HUES48 (cell line): ENCODE measurements around the gene PIGW.

Source experiments
- H3K27ac ChIP-seq: one replicate; pipeline ENCODE4 v1.7.0; 2013; ENCODE audit warnings: low read depth, low read length, inconsistent platforms
- H3K27me3 ChIP-seq: 2 replicates; pipeline ENCODE4 v1.6.1; 2013; ENCODE audit warnings: mild to moderate bottlenecking, low read length; ENCODE audit not compliant: control insufficient read depth, insufficient read depth
- H3K36me3 ChIP-seq: 2 replicates; pipeline ENCODE4 v1.6.1; 2013; ENCODE audit warnings: low read length; ENCODE audit not compliant: control insufficient read depth, insufficient read depth
- H3K4me1 ChIP-seq: 2 replicates; pipeline ENCODE4 v1.6.1; 2013; ENCODE audit warnings: mild to moderate bottlenecking, low read length; ENCODE audit not compliant: control insufficient read depth, insufficient read depth
- H3K4me3 ChIP-seq: 2 replicates; pipeline ENCODE4 v1.5.1; 2013; ENCODE audit warnings: mild to moderate bottlenecking, low read depth, low read length
- H3K9ac ChIP-seq: 2 replicates; pipeline ENCODE4 v1.6.1; 2013; ENCODE audit warnings: mild to moderate bottlenecking, low read depth, low read length, moderate library complexity
- H3K9me3 ChIP-seq: 2 replicates; pipeline ENCODE4 v1.6.1; 2013; ENCODE audit warnings: low read length; ENCODE audit not compliant: control insufficient read depth, insufficient read depth

PIGW gene

GRCh38 chr17:36529121-36529520 lies 5.7 kb upstream of the PIGW start:
- H3K4me1 ChIP-seq, result peaks cover 6% of the 10 kb centered on the region; the same call in 1 of the 2 replicates
- no peak overlapping the region for H3K4me3 ChIP-seq
- H3K9ac ChIP-seq, result no peak overlapping the region
- H3K9me3 ChIP-seq, result no peaks in the 10 kb centered on the region
- H3K27me3 ChIP-seq, result no peaks in the 10 kb centered on the region
- no peak overlapping the region for H3K27ac ChIP-seq
- peaks cover 94% of the 10 kb centered on the region for H3K36me3 ChIP-seq

- peaks cover 68% of the 10 kb centered on the region for H3K36me3 ChIP-seq
- no peak overlapping the region for H3K4me3 ChIP-seq
- no peak overlapping the region for H3K27ac ChIP-seq
- H3K9me3 ChIP-seq, result no peaks in the 10 kb centered on the region
- H3K27me3 ChIP-seq, result no peaks in the 10 kb centered on the region
- no peak overlapping the region for H3K9ac ChIP-seq
- H3K4me1 ChIP-seq, result peaks cover 8% of the 10 kb centered on the region; the same call in 1 of the 2 replicates
Measured at GRCh38 chr17:36532435-36532975, 2.3 kb upstream of the PIGW start.

- no peaks in the 10 kb centered on the region for H3K9me3 ChIP-seq
- H3K36me3 ChIP-seq, result peaks cover 68% of the 10 kb centered on the region
- peak overlapping the region; percentile 92 for H3K9ac ChIP-seq
- peak overlapping the region; percentile 98 for H3K27ac ChIP-seq
- H3K27me3 ChIP-seq, result no peaks in the 10 kb centered on the region
- H3K4me1 ChIP-seq, result peaks cover 8% of the 10 kb centered on the region; the same call in 1 of the 2 replicates
- H3K4me3 ChIP-seq, result peak overlapping the region; percentile 91
Measured at GRCh38 chr17:36533935-36534839, 600 bp upstream of the PIGW start.

GRCh38 chr17:36535669-36536081 lies 888 bp downstream of the PIGW start:
- Histone ChIP-seq H3K9ac (peak overlapping the region; percentile 92), H3K9me3 (no peaks in the 10 kb centered on the region), H3K36me3 (peaks cover 55% of the 10 kb centered on the region), H3K4me3 (peak overlapping the region; percentile 91), H3K27ac (peak overlapping the region; percentile 98), H3K4me1 (peaks cover 8% of the 10 kb centered on the region; the same call in 1 of the 2 replicates), H3K27me3 (no peaks in the 10 kb centered on the region)

GRCh38 chr17:36540696-36541095 lies 5.9 kb downstream of the PIGW start:
- Histone ChIP-seq H3K36me3 (peaks cover 24% of the 10 kb centered on the region), H3K9ac (no peak overlapping the region), H3K27ac (no peak overlapping the region)

GRCh38 chr17:36542755-36543154 lies 8.0 kb downstream of the PIGW start:
- peaks cover 15% of the 10 kb centered on the region for H3K36me3 ChIP-seq
- no peak overlapping the region for H3K4me3 ChIP-seq
- no peak overlapping the region for H3K9ac ChIP-seq
- peaks cover 14% of the 10 kb centered on the region for H3K4me1 ChIP-seq
- H3K9me3 ChIP-seq, result no peaks in the 10 kb centered on the region
- no peak overlapping the region for H3K27ac ChIP-seq
- no peaks in the 10 kb centered on the region for H3K27me3 ChIP-seq

More at GRCh38 chr17:36540696-36541095, 5.9 kb downstream of the PIGW start:
- peaks cover 2% of the 10 kb centered on the region; the same call in 1 of the 2 replicates for H3K4me1 ChIP-seq
- no peaks in the 10 kb centered on the region for H3K9me3 ChIP-seq
- no peak overlapping the region for H3K4me3 ChIP-seq
- no peaks in the 10 kb centered on the region for H3K27me3 ChIP-seq

- Histone ChIP-seq H3K9ac (peak overlapping the region; percentile 80), H3K4me1 (peaks cover 18% of the 10 kb centered on the region), H3K4me3 (peak overlapping the region; percentile 100), H3K9me3 (no peaks in the 10 kb centered on the region), H3K27ac (peak overlapping the region; percentile 98), H3K27me3 (no peaks in the 10 kb centered on the region), H3K36me3 (peaks cover 3% of the 10 kb centered on the region)
Measured at GRCh38 chr17:36544044-36544306, 9.2 kb downstream of the PIGW start.

- peak within 1 kb of the TSS; percentile 98 for H3K27ac ChIP-seq
- H3K4me1 ChIP-seq, result peaks cover 18% of the 10 kb centered on the region
- peak within 1 kb of the TSS; percentile 100 for H3K4me3 ChIP-seq
- H3K36me3 ChIP-seq, result no peaks in the 10 kb centered on the region
- no peaks in the 10 kb centered on the region for H3K27me3 ChIP-seq
- H3K9ac ChIP-seq, result peak within 1 kb of the TSS; percentile 91
- H3K9me3 ChIP-seq, result no peaks in the 10 kb centered on the region
Measured at GRCh38 chr17:36544307-36545076, 9.7 kb downstream of the PIGW start, which contains the start of gene GGNBP2. Gene GGNBP2, plus strand, starts transcription at chr17:36544919. Its CDS starts 806 bp downstream, at chr17:36545725.

GRCh38 chr17:36545077-36545464 lies 10.3 kb downstream of the PIGW start:
- Histone ChIP-seq H3K9ac (peak overlapping the region; percentile 85; the same call in 1 of the 2 replicates), H3K36me3 (no peaks in the 10 kb centered on the region), H3K27me3 (no peaks in the 10 kb centered on the region), H3K27ac (peak overlapping the region; percentile 98), H3K4me3 (peak overlapping the region; percentile 100), H3K4me1 (peaks cover 18% of the 10 kb centered on the region), H3K9me3 (no peaks in the 10 kb centered on the region)

GRCh38 chr17:36545465-36546417 lies 11.0 kb downstream of the PIGW start:
- Histone ChIP-seq H3K9ac (peak overlapping the region; percentile 91), H3K27me3 (no peaks in the 10 kb centered on the region), H3K4me1 (peaks cover 18% of the 10 kb centered on the region), H3K36me3 (no peaks in the 10 kb centered on the region), H3K9me3 (no peaks in the 10 kb centered on the region), H3K27ac (peak overlapping the region; percentile 93), H3K4me3 (peak overlapping the region; percentile 98)
